GM20000 (cell line): ENCODE data around the gene ENG.

ENCODE experiments used
- DNase-seq: peaks from one replicate; pipeline ENCODE4 v3.0.0; 2012; ENCODE audit warnings: low spot score
- TF ChIP-seq, protein P1 (sequence below): IDR thresholded peaks from 2 replicates; pipeline ENCODE4 v1.5.1; 2012; ENCODE audit warnings: mild to moderate bottlenecking, control low read depth; ENCODE audit errors: extremely low read depth, missing control alignments

ENG gene

DNA sequence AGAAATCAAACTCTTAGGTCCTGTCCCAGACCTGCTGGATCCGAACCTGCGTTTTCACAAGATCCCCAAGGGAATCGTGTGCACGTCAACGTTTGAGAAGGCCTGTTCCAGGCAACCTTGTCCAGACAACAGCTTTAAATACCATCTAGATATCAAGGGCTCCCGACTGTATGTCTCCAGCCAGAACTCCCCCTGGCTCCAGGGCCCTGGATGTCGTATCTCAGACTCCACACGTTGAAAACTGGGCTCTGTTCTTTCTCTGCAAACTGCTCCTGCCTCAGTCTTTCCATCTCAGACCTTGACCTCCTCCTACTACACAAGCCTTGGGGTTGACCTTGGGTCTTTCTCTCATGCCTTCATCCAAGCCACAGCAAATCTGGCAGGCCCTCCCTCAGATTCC lies 5.8 kb upstream of the ENG start:
- DNase-seq = no peak
- TF ChIP-seq, protein P1, sequence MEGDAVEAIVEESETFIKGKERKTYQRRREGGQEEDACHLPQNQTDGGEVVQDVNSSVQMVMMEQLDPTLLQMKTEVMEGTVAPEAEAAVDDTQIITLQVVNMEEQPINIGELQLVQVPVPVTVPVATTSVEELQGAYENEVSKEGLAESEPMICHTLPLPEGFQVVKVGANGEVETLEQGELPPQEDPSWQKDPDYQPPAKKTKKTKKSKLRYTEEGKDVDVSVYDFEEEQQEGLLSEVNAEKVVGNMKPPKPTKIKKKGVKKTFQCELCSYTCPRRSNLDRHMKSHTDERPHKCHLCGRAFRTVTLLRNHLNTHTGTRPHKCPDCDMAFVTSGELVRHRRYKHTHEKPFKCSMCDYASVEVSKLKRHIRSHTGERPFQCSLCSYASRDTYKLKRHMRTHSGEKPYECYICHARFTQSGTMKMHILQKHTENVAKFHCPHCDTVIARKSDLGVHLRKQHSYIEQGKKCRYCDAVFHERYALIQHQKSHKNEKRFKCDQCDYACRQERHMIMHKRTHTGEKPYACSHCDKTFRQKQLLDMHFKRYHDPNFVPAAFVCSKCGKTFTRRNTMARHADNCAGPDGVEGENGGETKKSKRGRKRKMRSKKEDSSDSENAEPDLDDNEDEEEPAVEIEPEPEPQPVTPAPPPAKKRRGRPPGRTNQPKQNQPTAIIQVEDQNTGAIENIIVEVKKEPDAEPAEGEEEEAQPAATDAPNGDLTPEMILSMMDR = no peak

DNA sequence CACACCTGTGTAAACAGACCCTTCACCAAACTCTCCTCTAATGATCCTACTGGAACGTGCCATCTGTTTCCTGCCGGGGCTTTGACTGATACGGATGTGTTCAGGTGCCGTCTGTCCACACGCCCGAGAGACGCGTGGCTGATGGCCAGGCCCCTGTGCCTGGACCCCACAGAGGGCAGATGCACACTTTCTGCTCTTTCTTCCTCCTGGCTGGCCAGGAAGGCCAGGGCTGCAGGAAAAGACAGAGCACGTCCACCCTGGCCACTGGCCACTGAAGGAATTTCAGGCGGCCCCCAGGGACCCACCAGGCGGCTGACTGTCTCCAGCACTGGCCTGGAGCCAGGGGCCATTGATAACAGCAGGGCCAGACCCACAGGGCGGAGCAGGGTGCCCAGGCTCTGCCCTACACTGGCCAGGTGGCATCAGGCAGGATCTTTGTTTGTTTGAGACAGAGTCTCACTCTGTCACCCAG lies 3.6 kb upstream of the ENG start:
- DNase-seq = no peak
- TF ChIP-seq, protein P1 = no peak

DNA sequence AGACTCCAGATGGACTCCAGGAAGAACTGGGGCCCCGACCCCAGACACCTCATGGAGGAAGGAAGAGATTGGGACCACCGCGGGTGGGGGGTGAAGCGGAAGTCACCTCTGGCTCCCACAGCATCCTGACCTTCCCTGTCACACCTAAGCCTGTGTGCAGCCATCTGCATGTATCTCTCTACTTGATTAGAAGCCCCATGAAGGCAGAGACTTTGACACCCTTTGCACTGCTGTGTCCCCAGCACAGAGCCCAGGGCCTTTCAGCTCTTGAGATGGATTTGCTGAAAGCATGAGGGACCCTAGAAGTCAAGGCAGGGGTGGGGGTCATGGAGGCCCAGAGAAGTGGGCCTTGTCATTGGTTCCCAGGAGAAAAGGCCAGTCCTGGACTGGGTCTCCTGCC lies 2.8 kb upstream of the ENG start:
- TF ChIP-seq, protein P1 = no peak
- no peak for DNase-seq

DNA sequence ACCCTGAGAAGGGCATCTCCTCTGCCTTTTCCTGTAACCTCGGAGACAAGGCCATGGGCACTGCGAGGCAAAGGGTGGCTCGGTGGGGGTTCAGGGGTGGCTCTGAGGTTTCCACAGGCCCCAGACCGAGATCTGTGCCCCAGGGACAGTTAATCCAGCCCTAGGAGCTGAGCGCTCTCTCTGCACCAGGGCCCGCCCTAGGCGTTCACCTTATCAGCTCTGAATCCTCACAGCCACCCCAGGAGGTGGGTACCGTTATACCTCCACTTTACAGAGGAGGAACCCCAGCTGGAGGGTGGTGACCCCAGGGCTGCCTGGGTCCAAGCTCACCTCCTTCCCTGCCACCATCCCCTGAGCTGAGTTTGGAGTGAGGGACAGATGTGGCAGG lies 2.3 kb upstream of the ENG start:
- TF ChIP-seq, protein P1 = no peak
- no peak for DNase-seq

DNA sequence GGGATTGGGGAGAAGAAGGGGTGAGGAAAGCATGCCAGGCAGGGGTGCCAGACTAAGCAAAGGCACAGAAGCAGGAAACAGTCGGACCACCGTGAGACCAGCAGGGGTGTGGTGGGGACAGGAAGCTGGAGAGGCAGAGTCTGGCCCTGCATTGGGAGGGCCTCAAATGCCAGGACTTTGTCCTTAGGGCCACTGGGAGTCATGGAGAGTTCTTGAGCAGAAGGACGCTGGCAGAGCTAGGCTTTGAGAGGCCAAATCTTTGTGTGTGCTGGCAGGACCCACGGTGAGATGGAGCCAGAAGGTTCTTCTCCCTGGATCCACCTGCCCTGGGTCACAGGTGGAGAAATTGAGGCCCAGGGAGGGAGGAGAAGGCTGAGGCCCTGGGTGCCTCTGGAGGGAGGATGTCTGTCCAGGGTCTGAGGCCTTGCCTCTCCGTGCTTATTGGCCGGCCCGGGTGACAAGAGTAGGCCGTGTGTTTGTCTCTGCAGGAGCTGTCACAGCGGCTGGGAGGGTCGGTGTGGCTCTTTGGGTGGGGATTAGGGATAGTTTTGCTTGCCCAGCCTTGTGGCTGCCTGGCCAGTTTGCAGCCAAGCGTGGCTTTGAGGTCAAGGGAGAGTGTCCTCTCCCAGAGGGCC lies 1.8 kb upstream of the ENG start:
- TF ChIP-seq, protein P1 = no peak
- DNase-seq = no peak

DNA sequence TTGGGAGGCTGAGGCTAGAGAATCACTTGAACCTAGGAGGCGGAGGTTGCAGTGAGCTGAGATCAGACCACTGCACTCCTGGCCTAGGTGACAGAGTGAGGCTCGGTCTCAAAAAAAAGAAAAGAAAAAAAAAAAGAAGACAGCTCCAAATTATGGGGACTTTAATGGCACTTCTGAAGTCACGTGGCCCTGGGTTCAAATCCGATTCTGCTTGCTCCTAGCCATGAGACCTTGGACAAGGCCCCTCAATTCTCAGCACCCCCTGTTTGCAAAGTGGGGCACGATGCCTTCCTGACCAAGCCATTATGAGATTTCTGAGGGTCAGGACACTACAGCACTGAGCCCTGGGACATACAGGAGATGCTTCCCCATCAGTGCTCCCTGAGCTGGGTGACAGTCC lies 1.1 kb upstream of the ENG start:
- DNase-seq = no peak
- TF ChIP-seq, protein P1 = no peak

DNA sequence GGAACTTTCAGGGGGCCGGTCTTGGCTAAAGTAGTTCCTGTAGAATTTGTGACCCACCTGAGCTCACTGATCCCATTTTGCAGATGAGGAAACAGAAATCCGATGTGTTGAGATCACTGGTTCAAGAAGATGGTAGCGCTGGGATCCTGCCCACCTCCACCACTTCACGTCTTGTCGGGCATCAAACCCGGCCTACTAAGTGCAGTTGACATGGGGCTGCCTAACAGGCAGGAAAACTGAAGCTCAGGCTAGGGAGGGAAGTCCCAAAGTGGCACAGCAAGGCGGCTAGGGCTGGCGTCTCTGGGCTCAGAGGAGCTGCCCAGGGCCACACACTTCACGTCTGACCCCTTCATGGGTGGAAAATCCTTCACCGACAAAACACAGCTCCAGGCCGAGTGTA lies 502 bp upstream of the ENG start:
- TF ChIP-seq, protein P1 = no peak
- no peak for DNase-seq
